SK-N-SH (cell line): ENCODE data around the gene CDH23. TPM values are rescaled to one million over a fixed set of nuclear protein-coding genes. Genes with fewer than 3 reads are reported as not detected.

Source experiments
- CTCF ChIA-PET: fragments of 300-600, 350-600 bp; formaldehyde crosslinking; extraction: SDS; loops from one replicate; lab custom pipeline; 2021; lab: Yijun Ruan, JAX
- POLR2A ChIA-PET: fragments of 350-600 bp; sonication (Branson Sonifier 250); formaldehyde crosslinking; extraction: SDS; loops from one replicate; lab custom pipeline; 2020; ENCODE audit warnings: antibody characterized with exemption, inconsistent platforms; lab: Yijun Ruan, JAX
- DNase-seq: peaks from one replicate; pipeline ENCODE4 v3.0.0; 2012
- H2AFZ ChIP-seq: fragments of 200-600 bp; sonication (generic); 2 replicates; pipeline ENCODE4 v1.8.1; 2016; ENCODE audit warnings: antibody characterized with exemption, mild to moderate bottlenecking, low read depth
- H3F3A ChIP-seq: fragments of 200-600 bp; sonication (generic); replicated peaks from 2 replicates; pipeline ENCODE3; 2016; ENCODE audit warnings: antibody characterized with exemption, mild to moderate bottlenecking; ENCODE audit not compliant: insufficient read depth
- H3K27ac ChIP-seq, 2 experiments: fragments of 200-500 bp in 1 of 2; fragments of 200-600 bp in 1 of 2; sonication (Bioruptor generic) in 1 of 2; sonication (generic), shearing (Covaris generic) in 1 of 2; 2 replicates each; pipeline versions ENCODE4 v1.5.1 to v1.6.1; 2014 to 2016; ENCODE audit warnings: low read depth in 2 of 2, inconsistent platforms in 1 of 2, low read length in 1 of 2, mild to moderate bottlenecking in 1 of 2, mixed read lengths in 1 of 2
- H3K27me3 ChIP-seq: fragments of 200-600 bp; sonication (generic), shearing (Covaris generic); 2 replicates; pipeline ENCODE4 v1.6.1; 2016; ENCODE audit warnings: mixed run types; ENCODE audit not compliant: insufficient read depth
- H3K36me3 ChIP-seq, 2 experiments: fragments of 200-500 bp in 1 of 2; fragments of 200-600 bp in 1 of 2; sonication (Bioruptor generic) in 1 of 2; sonication (generic) in 1 of 2; replicated peaks in 1 of 2; 2 replicates each; pipeline versions ENCODE3 to v1.5.1; 2014 to 2016; ENCODE audit warnings: low read length in 1 of 2, mild to moderate bottlenecking in 1 of 2; ENCODE audit not compliant: insufficient read depth in 2 of 2, control insufficient read depth in 1 of 2
- H3K4me1 ChIP-seq, 2 experiments: fragments of 200-500 bp in 1 of 2; fragments of 200-600 bp in 1 of 2; sonication (Bioruptor generic) in 1 of 2; sonication (generic), shearing (Covaris generic) in 1 of 2; 2 replicates each; pipeline versions ENCODE4 v1.5.1 to v1.6.1; 2014 to 2016; ENCODE audit warnings: low read depth in 1 of 2, low read length in 1 of 2, mixed run types in 1 of 2; ENCODE audit not compliant: insufficient read depth in 2 of 2, control insufficient read depth in 1 of 2
- H3K4me2 ChIP-seq: fragments of 200-600 bp; sonication (generic), shearing (Covaris generic); 2 replicates; pipeline ENCODE4 v1.6.1; 2017; ENCODE audit warnings: mixed run types
- H3K4me3 ChIP-seq, 2 experiments: fragments of 200-500 bp in 1 of 2; fragments of 200-600 bp in 1 of 2; sonication (Bioruptor generic) in 1 of 2; sonication (generic), shearing (Covaris generic) in 1 of 2; 2 replicates each; pipeline versions ENCODE4 v1.5.1 to v1.8.1; 2014 to 2016; ENCODE audit warnings: low read depth in 2 of 2, inconsistent platforms in 1 of 2, low read length in 1 of 2, mild to moderate bottlenecking in 1 of 2, mixed read lengths in 1 of 2, moderate library complexity in 1 of 2
- H3K79me2 ChIP-seq: fragments of 200-600 bp; sonication (generic); 2 replicates; pipeline ENCODE4 v1.8.1; 2017; ENCODE audit warnings: mild to moderate bottlenecking; ENCODE audit not compliant: insufficient read depth
- H3K9ac ChIP-seq: fragments of 200-600 bp; sonication (generic); 2 replicates; pipeline ENCODE4 v1.6.1; 2017; ENCODE audit warnings: mixed run types
- H3K9me2 ChIP-seq: fragments of 200-600 bp; sonication (generic); 2 replicates; pipeline ENCODE4 v1.6.1; 2017; ENCODE audit warnings: mixed run types
- H3K9me3 ChIP-seq: fragments of 200-600 bp; sonication (generic); 2 replicates; pipeline ENCODE4 v1.6.1; 2017; ENCODE audit warnings: mixed run types, mild to moderate bottlenecking, moderate library complexity
- H4K20me1 ChIP-seq: fragments of 200-600 bp; sonication (generic); 2 replicates; pipeline ENCODE4 v1.6.1; 2017; ENCODE audit warnings: mild to moderate bottlenecking, mixed run types; ENCODE audit not compliant: insufficient read depth
- CTCF ChIP-seq: fragments of 200-600 bp; sonication (generic); IDR thresholded peaks from 2 replicates; pipeline ENCODE4 v1.6.1; 2017; ENCODE audit warnings: antibody characterized with exemption, mild to moderate bottlenecking, moderate library complexity
- EP300 ChIP-seq, 2 experiments: IDR thresholded peaks; 2 replicates each; pipeline versions ENCODE4 v1.4.0 to v1.6.1; 2012; ENCODE audit warnings: borderline replicate concordance in 1 of 2, low read depth in 1 of 2, low read length in 1 of 2
- FOXM1 ChIP-seq: IDR thresholded peaks from 2 replicates; pipeline ENCODE4 v1.4.0; 2012; ENCODE audit warnings: low read depth, mild to moderate bottlenecking
- IRF3 ChIP-seq: fragments of 150-350 bp; IDR thresholded peaks from 2 replicates; pipeline ENCODE4 v1.6.1; 2016; ENCODE audit warnings: mild to moderate bottlenecking, low read depth, low read length
- JUND ChIP-seq: IDR thresholded peaks from 2 replicates; pipeline ENCODE4 v1.4.0; 2012
- MEF2A ChIP-seq: IDR thresholded peaks from 2 replicates; pipeline ENCODE4 v1.4.0; 2012; ENCODE audit warnings: low read depth, borderline replicate concordance
- MXI1 ChIP-seq: IDR thresholded peaks from 2 replicates; pipeline ENCODE4 v1.6.1; 2012; ENCODE audit warnings: mild to moderate bottlenecking, low read depth, low read length, improper control_type of control experiment
- PBX3 ChIP-seq: IDR thresholded peaks from 2 replicates; pipeline ENCODE4; 2012
- POLR2AphosphoS5 ChIP-seq: IDR thresholded peaks from 2 replicates; pipeline ENCODE4 v1.6.1; 2012; ENCODE audit warnings: low read depth, low read length
- RAD21 ChIP-seq: IDR thresholded peaks from 2 replicates; pipeline ENCODE4 v1.6.1; 2012; ENCODE audit warnings: mild to moderate bottlenecking, low read length
- RCOR1 ChIP-seq: fragments of 150-350 bp; IDR thresholded peaks from 2 replicates; pipeline ENCODE4 v1.6.1; 2017; ENCODE audit warnings: antibody characterized with exemption, low read length
- REST ChIP-seq: IDR thresholded peaks from 2 replicates; pipeline ENCODE4 v1.6.1; 2012; ENCODE audit warnings: mild to moderate bottlenecking, low read depth, low read length, moderate library complexity
- RXRA ChIP-seq: IDR thresholded peaks from 2 replicates; pipeline ENCODE4 v1.4.0; 2012; ENCODE audit warnings: low read depth, mild to moderate bottlenecking, borderline replicate concordance
- SIN3A ChIP-seq: IDR thresholded peaks from 2 replicates; pipeline ENCODE4 v1.6.1; 2012; ENCODE audit warnings: low read depth, mild to moderate bottlenecking, low read length, moderate library complexity, borderline replicate concordance
- SMC3 ChIP-seq: IDR thresholded peaks from 2 replicates; pipeline ENCODE4 v1.6.1; 2012; ENCODE audit warnings: low read depth, low read length, improper control_type of control experiment
- TAF1 ChIP-seq: IDR thresholded peaks from 2 replicates; pipeline ENCODE4 v1.6.1; 2012; ENCODE audit warnings: low read depth, mild to moderate bottlenecking, low read length, moderate library complexity, borderline replicate concordance
- TCF12 ChIP-seq: IDR thresholded peaks from 2 replicates; pipeline ENCODE4 v1.4.0; 2012
- USF2 ChIP-seq: fragments of 150-350 bp; IDR thresholded peaks from 2 replicates; pipeline ENCODE4 v1.6.1; 2017; ENCODE audit warnings: antibody characterized with exemption, low read length, low read depth, borderline replicate concordance
- YY1 ChIP-seq: IDR thresholded peaks from 2 replicates; pipeline ENCODE4 v1.4.0; 2012; ENCODE audit warnings: low read depth, mild to moderate bottlenecking
- WGBS: methylation state at CpG from one replicate; pipeline ENCODE4 v1.1.6; 2017; ENCODE audit warnings: low lambda C conversion rate; 5-methylcytosine and 5-hydroxymethylcytosine counted together
- polyA plus RNA-seq, 3 experiments: library from polyadenylated mRNA; depleted of rRNA; stranded (reverse); fragments of >200 nt; gene quantifications; 2 replicates each; pipeline ENCODE4 v1.2.3, GENCODE V29; 2012

The CDH23 gene
- polyA plus RNA-seq, 1 of the 3 experiments (the other 2 are of a cell fraction), result 0.03 TPM

GRCh38 chr10:71724539-71724938 lies 327.8 kb downstream of the CDH23 start:
- Histone ChIP-seq H3K4me2 (no peak overlapping the region), H2AFZ (no peak overlapping the region), H3K27ac (peak overlapping the region in 1 of 2 experiments; percentile 24; a peak in 1 of 4 replicates), H3F3A (no peaks in the 10 kb centered on the region), H3K9me3 (no peaks in the 10 kb centered on the region), H3K9ac (no peak overlapping the region)
- WGBS, result 83% methylated on average over 4 of the region's 6 CpGs
- CTCF ChIA-PET, result interaction anchor here (1.1 to 4.1 kb wide), 9 partner anchors 9 to 405 kb away, joined by 3 to 24 read pairs (median 5); partner anchors contain the start of genes SLC29A3 and VSIR
- no peak for DNase-seq
- TF ChIP-seq TAF1 (no peak), TCF12 (no peak), SMC3 (no peak), USF2 (no peak), MXI1 (no peak), MEF2A (no peak), YY1 (no peak)
- TF ChIP-seq, all 33 proteins: peak for 0
- Histone ChIP-seq H3K9me2 (no peaks in the 10 kb centered on the region), H3K36me3 (no peaks in the 10 kb centered on the region), H4K20me1 (no peaks in the 10 kb centered on the region), H3K4me3 (no peak overlapping the region), H3K79me2 (no peaks in the 10 kb centered on the region), H3K4me1 (peaks cover 0 to 47% of the 10 kb centered on the region in 2 experiments; a peak in 1 of 4 replicates), H3K27me3 (0 out of 2 replicates have a peak, but pooled peaks cover 4% of the 10 kb centered on the region)
- POLR2A ChIA-PET, result no interaction called here

- 80% methylated on average over 1 of the region's 14 CpGs for WGBS
- H3K27ac ChIP-seq, result peak overlapping the region in 1 of 2 experiments; percentile 77; a peak in 2 of 4 replicates
- H3F3A ChIP-seq, result no peaks in the 10 kb centered on the region
- 0 out of 2 replicates have a peak, but pooled peaks cover 4% of the 10 kb centered on the region for H3K27me3 ChIP-seq
- no peak overlapping the region for H2AFZ ChIP-seq
- DNase-seq, result no peak
- H3K9me2 ChIP-seq, result no peaks in the 10 kb centered on the region
- peaks cover 0 to 46% of the 10 kb centered on the region in 2 experiments; a peak in 1 of 4 replicates for H3K4me1 ChIP-seq
- no peaks in the 10 kb centered on the region for H4K20me1 ChIP-seq
- ChIA-PET CTCF (interaction anchor here (0.7 to 4.1 kb wide), 12 partner anchors 8 to 171 kb away, joined by 3 to 24 read pairs (median 4); partner anchors contain the start of gene VSIR), POLR2A (no interaction called here)
- H3K79me2 ChIP-seq, result no peaks in the 10 kb centered on the region
- H3K9ac ChIP-seq, result no peak overlapping the region
- H3K9me3 ChIP-seq, result no peaks in the 10 kb centered on the region
- no peak overlapping the region for H3K4me2 ChIP-seq
- no peaks in the 10 kb centered on the region for H3K36me3 ChIP-seq
- no peak overlapping the region for H3K4me3 ChIP-seq
- TF ChIP-seq JUND (no peak), EP300 (IDR thresholded peaks at IDR 0.05; ENCODE audit: borderline replicate concordance in 1 of 2, low read depth in 1 of 2, low read length in 1 of 2) (no peak), RCOR1 (no peak), FOXM1 (no peak), REST (no peak), CTCF (no peak), RAD21 (no peak), TAF1 (no peak), SMC3 (no peak), POLR2AphosphoS5 (no peak), SIN3A (no peak), IRF3 (no peak), RXRA (no peak), PBX3 (no peak), TCF12 (no peak)
Observed at GRCh38 chr10:71725249-71725648, 328.5 kb downstream of the CDH23 start.
